ENCODE data around the gene COL27A1. TPM values are rescaled to one million over a fixed set of nuclear protein-coding genes. Genes with fewer than 3 reads are reported as not detected.

Gene COL27A1
- total and polyA plus RNA-seq, 9 of the 15 experiments (the other 6 are each of a cell fraction or from before 2014, with no cell fraction given) = 0.07 TPM; not detected in 8

DNA sequence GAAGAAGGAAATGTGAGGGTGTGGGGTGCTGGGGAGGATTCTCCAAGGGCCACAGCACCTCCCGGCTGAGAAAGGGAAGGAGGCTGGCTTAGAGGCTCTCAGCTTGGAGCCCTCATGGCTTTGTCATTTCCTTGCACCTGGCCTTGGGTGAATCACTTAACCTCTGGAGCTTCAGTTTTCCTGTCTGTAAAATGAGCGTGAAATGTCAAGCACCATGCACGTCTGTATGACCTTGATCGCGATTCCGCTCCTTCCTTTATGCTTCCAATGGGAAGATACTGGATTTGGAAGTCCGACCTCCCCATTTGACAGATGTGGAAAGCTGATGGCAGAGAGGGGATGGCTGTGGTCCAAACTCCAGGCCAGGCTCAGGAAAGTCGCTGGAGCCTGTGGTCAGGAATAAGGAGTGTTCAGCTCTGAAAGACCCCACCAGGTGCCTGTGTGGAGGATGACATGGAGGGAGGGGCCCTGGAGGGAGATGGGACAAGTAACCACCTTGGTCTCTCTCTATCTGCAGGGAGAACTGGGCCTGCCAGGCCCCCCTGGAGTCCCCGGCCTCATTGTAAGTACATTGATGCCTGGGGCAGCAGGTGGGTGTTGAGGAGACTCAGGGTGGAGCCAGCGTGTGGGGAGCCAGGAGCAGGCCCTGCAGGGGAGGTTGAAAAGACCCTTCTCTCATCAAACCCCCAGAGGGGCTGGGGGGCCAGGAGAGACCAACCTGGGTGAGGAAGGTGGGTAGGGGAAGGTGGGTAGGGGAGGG lies 66.5 kb downstream of the COL27A1 start (continued):
- TF ChIP-seq, protein P1, sequence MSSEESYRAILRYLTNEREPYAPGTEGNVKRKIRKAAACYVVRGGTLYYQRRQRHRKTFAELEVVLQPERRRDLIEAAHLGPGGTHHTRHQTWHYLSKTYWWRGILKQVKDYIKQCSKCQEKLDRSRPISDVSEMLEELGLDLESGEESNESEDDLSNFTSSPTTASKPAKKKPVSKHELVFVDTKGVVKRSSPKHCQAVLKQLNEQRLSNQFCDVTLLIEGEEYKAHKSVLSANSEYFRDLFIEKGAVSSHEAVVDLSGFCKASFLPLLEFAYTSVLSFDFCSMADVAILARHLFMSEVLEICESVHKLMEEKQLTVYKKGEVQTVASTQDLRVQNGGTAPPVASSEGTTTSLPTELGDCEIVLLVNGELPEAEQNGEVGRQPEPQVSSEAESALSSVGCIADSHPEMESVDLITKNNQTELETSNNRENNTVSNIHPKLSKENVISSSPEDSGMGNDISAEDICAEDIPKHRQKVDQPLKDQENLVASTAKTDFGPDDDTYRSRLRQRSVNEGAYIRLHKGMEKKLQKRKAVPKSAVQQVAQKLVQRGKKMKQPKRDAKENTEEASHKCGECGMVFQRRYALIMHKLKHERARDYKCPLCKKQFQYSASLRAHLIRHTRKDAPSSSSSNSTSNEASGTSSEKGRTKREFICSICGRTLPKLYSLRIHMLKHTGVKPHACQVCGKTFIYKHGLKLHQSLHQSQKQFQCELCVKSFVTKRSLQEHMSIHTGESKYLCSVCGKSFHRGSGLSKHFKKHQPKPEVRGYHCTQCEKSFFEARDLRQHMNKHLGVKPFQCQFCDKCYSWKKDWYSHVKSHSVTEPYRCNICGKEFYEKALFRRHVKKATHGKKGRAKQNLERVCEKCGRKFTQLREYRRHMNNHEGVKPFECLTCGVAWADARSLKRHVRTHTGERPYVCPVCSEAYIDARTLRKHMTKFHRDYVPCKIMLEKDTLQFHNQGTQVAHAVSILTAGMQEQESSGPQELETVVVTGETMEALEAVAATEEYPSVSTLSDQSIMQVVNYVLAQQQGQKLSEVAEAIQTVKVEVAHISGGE (CRISPR knock-in tag; IDR thresholded peaks at IDR 0.05) = no peak
- TF ChIP-seq ZNF174 (CRISPR knock-in tag; IDR thresholded peaks at IDR 0.05) = no peak
- no peak for TF ChIP-seq SREBF2 (CRISPR knock-in tag; IDR thresholded peaks at IDR 0.05)
- no peak for TF ChIP-seq ARNT (IDR thresholded peaks at IDR 0.05)

DNA sequence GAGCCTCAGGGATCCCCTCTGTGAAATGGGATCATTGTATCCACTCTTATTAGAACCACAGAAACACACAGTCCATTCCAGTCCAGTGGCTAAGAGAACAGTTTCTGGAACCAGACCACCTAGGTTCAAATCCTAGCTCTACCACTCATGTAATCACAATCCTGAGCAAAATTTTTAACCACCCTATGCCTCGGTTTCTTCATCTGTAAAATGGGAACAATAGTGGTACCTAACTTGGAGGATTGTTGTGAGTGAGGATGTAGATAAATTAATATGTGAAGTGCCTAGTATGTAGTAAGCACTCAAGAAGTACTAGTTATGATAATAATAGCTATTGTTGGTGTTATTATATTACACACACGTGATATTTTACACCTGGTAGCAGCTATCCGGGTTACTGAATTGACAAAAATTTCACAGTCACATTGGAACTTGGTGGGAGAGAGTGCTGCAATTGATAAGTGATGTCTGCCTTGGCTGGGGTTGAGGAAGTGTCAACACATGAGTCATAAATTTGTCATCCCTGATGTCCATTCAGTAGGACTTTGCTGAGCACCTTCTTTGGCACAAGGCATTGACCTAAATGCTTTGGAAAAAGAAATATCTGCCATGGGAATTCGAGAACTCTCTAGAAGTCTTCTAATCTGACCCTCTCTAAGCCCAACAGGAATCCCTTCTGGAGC lies 68.4 kb downstream of the COL27A1 start:
- H3K4me2 ChIP-seq (ENCODE audit: insufficient read depth, low read length) = no peak overlapping the region
- H3K27me3 ChIP-seq (ENCODE audit: control insufficient read depth in 2 of 2, insufficient read depth in 2 of 2, low read length in 2 of 2) = peaks cover 12 to 70% of the 10 kb centered on the region in 2 experiments; a peak in 4 of 5 replicates
- WGBS (ENCODE audit: insufficient coverage, low coverage, missing lambda C conversion rate) = 5% methylated on average over 4 of the region's 4 CpGs
- no TSS peak for BruUV-seq (replicated peaks)
- no peaks in the 10 kb centered on the region for H3K36me3 ChIP-seq (ENCODE audit: control insufficient read depth, insufficient read depth, low read length)
- ChIA-PET CTCF (ENCODE audit: low intra/inter-chr PET ratio) (no interaction called here), POLR2A (no interaction called here)
- intact Hi-C loops (cut with micrococcal nuclease) = no loop called here
- H3K79me2 ChIP-seq (ENCODE audit: control insufficient read depth, insufficient read depth, low read length) = no peaks in the 10 kb centered on the region
- no peak overlapping the region for H3K27ac ChIP-seq (ENCODE audit: extremely low read depth, low read depth, low read length)
- peaks cover 9% of the 10 kb centered on the region; the same call in 1 of the 2 replicates for H4K20me1 ChIP-seq (replicated peaks; ENCODE audit: control insufficient read depth, insufficient read depth, low read length)
- DNase-seq (ENCODE audit: extremely low read depth in 1 of 4, low spot score in 3 of 4) (peak in 3 of 4 experiments; percentile 12 to 29 (median 20)), FAIRE-seq (peak; percentile 82), ATAC-seq (peak; percentile 56)
- H3K9me1 ChIP-seq (ENCODE audit: control insufficient read depth, insufficient read depth, low read length) = no peaks in the 10 kb centered on the region
- H3K4me3 ChIP-seq = no peak overlapping the region
- no peaks in the 10 kb centered on the region for H3K4me1 ChIP-seq (replicated peaks in 1 of 2; ENCODE audit: control insufficient read depth in 2 of 2, insufficient read depth in 2 of 2, low read length in 2 of 2)
- no peak overlapping the region for H3K9ac ChIP-seq (ENCODE audit: insufficient read depth in 1 of 2, low read depth in 2 of 2, low read length in 2 of 2)
- H2AFZ ChIP-seq (ENCODE audit: low read depth, low read length) = no peak overlapping the region
- in situ Hi-C loops (cut with MboI) = no loop called here
- no peaks in the 10 kb centered on the region for H3K9me3 ChIP-seq (replicated peaks; ENCODE audit: control insufficient read depth, insufficient read depth, low read depth, low read length)
- TF ChIP-seq NR4A1 (CRISPR knock-in tag; IDR thresholded peaks at IDR 0.05) = no peak
- TF ChIP-seq NR4A1 (tag; IDR thresholded peaks at IDR 0.05) = no peak
- TF ChIP-seq, protein P2, sequence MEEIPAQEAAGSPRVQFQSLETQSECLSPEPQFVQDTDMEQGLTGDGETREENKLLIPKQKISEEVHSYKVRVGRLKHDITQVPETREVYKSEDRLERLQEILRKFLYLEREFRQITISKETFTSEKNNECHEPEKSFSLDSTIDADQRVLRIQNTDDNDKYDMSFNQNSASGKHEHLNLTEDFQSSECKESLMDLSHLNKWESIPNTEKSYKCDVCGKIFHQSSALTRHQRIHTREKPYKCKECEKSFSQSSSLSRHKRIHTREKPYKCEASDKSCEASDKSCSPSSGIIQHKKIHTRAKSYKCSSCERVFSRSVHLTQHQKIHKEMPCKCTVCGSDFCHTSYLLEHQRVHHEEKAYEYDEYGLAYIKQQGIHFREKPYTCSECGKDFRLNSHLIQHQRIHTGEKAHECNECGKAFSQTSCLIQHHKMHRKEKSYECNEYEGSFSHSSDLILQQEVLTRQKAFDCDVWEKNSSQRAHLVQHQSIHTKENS (CRISPR knock-in tag; IDR thresholded peaks at IDR 0.05) = no peak
- TF ChIP-seq ZBTB17 (CRISPR knock-in tag; IDR thresholded peaks at IDR 0.05) = peak; percentile 98
- no peak for TF ChIP-seq HNRNPK (IDR thresholded peaks at IDR 0.05; ENCODE audit: low read depth, low read length, poor library complexity, severe bottlenecking)
- TF ChIP-seq JUN (IDR thresholded peaks at IDR 0.05; ENCODE audit: borderline replicate concordance, low read depth, low read length) = peak; percentile 65
- TF ChIP-seq JUN (CRISPR knock-in tag; IDR thresholded peaks at IDR 0.05; ENCODE audit: borderline replicate concordance) = no peak
- TF ChIP-seq PTTG1 (tag; IDR thresholded peaks at IDR 0.05; ENCODE audit: low read depth) = no peak
- no peak for TF ChIP-seq NR3C1 (CRISPR knock-in tag; IDR thresholded peaks at IDR 0.05)

Measured in K562 (cell line).